HG03135 (cell line): Measurements from ENCODE around the gene WWOX.

ENCODE experiments used
- ATAC-seq: cut with Tn5 transposase; IDR thresholded peaks from one replicate; pipeline ENCODE4 v1.9.1; 2021; ENCODE audit warnings: mild to moderate bottlenecking, moderate library complexity; ENCODE audit not compliant: unreplicated experiment

The WWOX gene

DNA sequence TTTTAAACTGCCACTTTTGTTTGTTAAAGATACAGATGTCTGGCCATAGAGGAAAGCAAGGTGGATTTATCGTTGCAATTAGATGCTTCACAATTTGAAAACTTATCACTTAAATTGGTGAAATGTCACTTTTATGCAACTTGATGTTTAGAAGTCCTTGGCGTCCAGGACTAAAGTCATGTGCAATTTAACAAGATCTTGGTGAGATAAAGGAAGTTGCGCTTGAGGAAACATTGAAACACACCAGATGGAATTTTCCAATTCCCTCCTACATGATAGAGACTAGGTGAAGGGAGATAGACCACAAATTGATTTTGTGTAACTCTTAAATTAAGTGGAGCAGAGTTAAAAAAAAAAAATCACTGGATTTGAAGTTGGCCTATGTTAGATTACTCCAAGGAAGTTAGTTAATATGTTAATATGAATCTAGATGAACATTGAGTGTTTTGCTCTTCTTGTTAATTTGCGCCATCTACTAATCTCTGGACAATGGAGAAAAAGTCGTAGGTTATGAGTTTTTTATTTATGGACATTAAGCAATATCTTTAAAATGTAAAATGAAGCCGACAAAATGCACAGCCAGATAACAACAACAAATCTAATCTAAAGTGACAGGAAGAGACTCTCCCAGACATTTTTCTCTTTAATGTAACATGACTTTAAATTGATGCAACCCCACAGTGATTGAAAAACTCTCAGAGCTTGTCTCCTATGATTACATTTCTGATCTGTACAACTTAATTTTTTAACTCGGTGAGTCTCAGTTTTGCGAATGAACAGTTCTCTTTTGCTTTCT is 119.6 kb downstream of the WWOX start:
- no peak for ATAC-seq

DNA sequence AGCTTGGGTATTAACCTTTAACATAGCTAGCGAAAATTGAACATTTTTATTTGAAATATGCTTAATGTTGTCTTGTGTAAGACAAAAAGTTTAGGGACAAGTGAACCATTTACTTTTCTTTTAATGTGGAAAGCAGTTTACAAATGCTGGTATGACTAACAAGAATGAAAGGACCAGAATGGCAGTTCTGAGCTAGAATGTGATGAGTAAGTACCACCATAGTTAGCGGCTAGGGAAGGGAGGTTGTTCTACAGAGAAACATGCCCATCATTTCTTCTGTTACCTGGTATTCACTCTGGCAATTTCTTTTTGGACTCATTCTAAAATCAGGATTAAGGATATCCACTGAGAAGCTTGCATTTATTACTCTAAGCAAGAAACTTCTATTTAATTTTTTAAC is 121.1 kb downstream of the WWOX start:
- no peak for ATAC-seq

- ATAC-seq, result no peak
Measured at GRCh38 chr16:78221892-78222291, 122.4 kb downstream of the WWOX start.

- no peak for ATAC-seq
Measured at GRCh38 chr16:78224342-78224741, 124.9 kb downstream of the WWOX start.

DNA sequence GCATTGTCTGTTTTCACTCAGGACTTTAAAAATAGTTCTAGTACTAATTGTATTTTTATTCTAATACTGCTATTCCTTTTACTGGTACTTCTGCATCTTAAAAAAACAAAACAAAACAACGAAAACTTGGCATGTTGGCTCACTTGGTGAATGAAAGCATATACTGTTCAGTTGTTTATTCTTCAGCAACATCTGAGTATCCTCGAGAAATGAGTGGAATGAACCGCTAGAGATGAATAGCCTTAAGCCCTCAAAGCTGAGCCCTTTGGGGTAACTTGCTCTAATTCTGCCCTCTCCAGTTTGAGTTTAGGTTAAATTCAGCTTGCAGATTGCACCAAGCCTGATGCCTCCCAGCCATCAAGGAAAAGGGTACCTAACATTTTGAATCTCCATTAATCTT is 126.5 kb downstream of the WWOX start:
- no peak for ATAC-seq

GRCh38 chr16:78227855-78228254 is 128.4 kb downstream of the WWOX start:
- ATAC-seq, result no peak

DNA sequence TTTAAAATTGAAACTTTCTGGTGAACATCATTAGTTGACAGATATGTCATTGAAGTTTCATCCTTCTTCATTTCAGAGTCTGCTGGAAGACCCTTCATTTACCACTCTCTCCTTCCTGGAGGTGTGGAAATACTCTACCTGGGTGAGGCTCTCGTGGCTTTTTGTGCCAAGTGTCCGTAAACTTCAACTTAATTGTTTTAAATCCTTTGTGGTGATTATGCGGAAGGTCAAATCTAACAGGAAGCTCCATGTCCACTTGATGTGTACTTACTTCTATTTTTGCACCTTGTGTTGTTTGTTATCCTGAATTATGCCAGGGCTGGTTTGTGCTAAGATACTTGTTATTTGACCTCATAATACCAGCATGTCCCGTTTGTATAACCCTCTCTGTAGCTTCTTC is 129.2 kb downstream of the WWOX start:
- no peak for ATAC-seq

- ATAC-seq, result no peak
Measured at GRCh38 chr16:78230832-78231231, 131.4 kb downstream of the WWOX start.

DNA sequence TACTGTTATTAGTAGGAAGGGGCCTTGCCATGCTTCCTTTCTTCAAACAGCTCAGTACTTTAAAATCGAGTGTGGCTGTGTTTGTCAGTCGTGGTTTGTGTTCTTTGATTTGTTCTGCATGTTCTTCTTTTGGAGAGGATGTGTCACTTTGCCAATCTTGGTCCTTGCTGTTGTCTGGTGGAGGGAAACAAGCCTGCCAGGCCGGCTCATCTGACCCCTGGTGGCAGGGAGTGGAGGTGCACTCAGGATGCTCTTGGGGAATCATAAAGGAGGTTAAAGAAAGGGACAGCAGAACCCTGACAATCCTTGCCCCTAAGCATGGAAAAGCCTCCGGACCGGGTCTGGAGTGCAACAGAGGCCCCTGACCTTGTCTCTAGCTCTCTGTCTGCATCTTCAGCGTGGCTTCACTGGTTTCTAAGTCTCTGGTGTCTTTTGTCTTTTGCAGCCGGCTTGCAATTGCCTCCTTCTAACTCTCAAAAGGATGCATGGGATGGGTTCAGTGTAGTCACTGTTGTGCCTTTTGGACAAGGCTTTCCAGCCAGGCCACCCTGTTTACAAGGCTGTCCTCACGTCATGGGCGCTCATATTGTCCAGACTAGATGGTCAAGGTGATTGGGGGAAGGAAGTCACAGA is 135.8 kb downstream of the WWOX start:
- ATAC-seq, result no peak

DNA sequence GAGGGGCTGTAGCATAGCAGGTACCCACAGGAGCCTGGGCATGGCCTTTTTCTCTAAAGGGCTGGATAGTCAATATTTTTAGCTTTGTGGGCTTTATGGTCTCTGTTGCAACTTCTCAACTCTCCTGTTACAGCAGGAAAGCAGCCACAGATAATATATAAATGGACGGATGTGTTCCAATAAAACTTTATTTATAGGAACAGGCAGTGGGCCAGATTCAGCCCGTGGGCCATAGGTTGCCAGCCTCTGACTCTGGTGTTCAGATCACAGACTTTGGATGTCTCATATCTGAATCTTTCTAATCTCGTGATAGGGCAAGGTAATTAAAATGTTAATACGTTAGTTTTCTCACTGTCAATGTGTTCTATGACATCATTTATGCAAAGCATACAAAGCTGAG is 136.4 kb downstream of the WWOX start:
- no peak for ATAC-seq

- ATAC-seq, result no peak
Measured at GRCh38 chr16:78237841-78238240, 138.4 kb downstream of the WWOX start.

- ATAC-seq, result no peak
Measured at GRCh38 chr16:78240459-78241222, 141.2 kb downstream of the WWOX start.

- no peak for ATAC-seq
Measured at GRCh38 chr16:78242239-78242630, 142.8 kb downstream of the WWOX start.

GRCh38 chr16:78244131-78244895 is 144.9 kb downstream of the WWOX start:
- no peak for ATAC-seq

GRCh38 chr16:78246559-78246958 is 147.1 kb downstream of the WWOX start:
- ATAC-seq, result no peak

- no peak for ATAC-seq
Measured at GRCh38 chr16:78249056-78249455, 149.6 kb downstream of the WWOX start.

- no peak for ATAC-seq
Measured at GRCh38 chr16:78249832-78250231, 150.4 kb downstream of the WWOX start.

GRCh38 chr16:78251115-78251514 is 151.7 kb downstream of the WWOX start:
- ATAC-seq, result no peak

DNA sequence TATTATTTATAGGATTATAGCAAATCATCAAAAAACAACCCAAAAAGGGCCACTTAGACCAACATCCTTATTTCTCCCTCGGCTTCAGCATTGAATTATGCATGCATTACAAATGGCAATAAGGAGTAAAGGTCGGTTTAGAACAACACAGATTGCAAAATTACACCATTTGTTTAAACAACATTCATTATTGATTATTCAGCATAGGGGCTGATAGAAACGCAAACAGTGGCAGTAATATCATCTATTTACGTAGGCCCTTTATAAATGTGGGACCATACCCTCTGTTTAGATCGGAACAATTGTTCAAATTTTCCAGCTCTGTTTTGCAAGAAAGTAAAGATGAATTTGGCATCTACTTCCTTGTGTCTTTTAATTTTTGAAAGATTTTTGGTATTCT is 153.3 kb downstream of the WWOX start:
- no peak for ATAC-seq

DNA sequence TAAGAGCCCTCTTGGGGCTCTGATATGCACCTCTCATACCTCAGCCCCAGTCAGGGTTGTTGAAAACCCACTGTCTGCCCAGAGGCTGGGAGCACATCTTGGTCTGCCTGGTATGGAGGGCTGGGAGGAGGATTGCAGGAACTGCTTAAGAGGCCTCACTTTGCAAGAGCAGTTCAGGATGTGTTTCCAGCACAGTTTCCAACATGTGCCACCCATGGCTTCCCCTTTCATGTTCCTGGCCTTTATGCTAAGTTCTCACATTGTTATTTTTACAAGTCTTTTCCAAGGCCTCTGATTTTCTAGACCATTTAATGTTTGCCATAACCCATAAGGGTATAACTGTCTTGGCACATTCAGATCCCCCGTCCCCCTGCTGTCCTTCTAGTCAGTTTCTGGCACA is 155.4 kb downstream of the WWOX start:
- ATAC-seq, result no peak

DNA sequence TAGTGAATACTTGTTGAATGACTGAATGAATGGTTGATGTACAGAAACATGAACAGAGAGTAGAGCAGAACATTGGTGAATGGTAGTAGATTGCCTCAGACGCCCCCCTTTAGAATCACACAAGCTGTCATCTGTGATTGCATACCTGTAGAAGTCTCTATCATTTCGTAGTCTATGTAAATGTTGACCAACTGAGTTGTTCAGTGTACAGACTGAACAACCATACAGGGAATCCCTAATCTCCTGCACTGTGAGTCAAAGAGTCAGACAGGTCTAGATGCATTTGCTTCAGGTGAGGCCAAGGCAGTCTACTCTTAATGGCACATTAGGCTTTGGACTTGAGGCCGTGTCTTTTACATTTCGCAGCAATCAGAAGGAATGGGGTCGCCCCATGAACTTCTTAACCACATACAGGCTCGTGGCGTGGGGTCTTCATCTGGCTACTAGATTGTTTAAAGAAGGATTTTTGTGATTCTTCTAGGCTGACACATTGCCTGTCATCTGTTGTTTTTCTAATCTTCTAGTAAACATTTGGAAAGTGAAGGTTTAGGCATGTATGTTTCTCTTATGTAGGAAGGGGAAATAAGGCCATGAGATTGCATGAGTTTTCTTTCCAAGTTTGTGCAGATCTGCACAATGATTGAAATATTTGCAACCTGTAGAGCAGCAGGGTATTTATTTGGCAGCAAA is 157.4 kb downstream of the WWOX start:
- ATAC-seq, result no peak
